ENCODE data around the gene MAP1LC3B.

GRCh38 chr16:87407511-87408112 is 15.5 kb downstream of the MAP1LC3B start:
- TF ChIP-seq ARNTL (CRISPR knock-in tag; IDR thresholded peaks at IDR 0.05; ENCODE audit: borderline replicate concordance, low read depth) (no peak), ZFP3 (CRISPR knock-in tag; IDR thresholded peaks at IDR 0.05) (no peak), BACH2 (CRISPR knock-in tag; IDR thresholded peaks at IDR 0.05; ENCODE audit: borderline replicate concordance) (no peak), ZNF8 (CRISPR knock-in tag; IDR thresholded peaks at IDR 0.05) (no peak), PPARA (CRISPR knock-in tag; IDR thresholded peaks at IDR 0.05; ENCODE audit: borderline replicate concordance) (no peak)

Data from SK-N-SH treated with all-trans-retinoic acid at 6 μM for 48 hours (cell line).